HEK293 (cell line): ENCODE data around the gene PRSS48.

Experiments
- ATF2 ChIP-seq: fragments of 450-650 bp; formaldehyde crosslinking; IDR thresholded peaks from 2 replicates; pipeline ENCODE4 v1.5.1; 2016; ENCODE audit warnings: missing biosample characterization, missing genetic modification characterization, low read depth
- CTCF ChIP-seq: fragments of 450-650 bp; formaldehyde crosslinking; IDR thresholded peaks from 2 replicates; pipeline ENCODE4 v1.5.1; 2016; ENCODE audit warnings: missing biosample characterization, missing genetic modification characterization
- ELK4 ChIP-seq: IDR thresholded peaks from 2 replicates; pipeline ENCODE4 v1.6.1; 2011; ENCODE audit warnings: mild to moderate bottlenecking, low read depth, low read length, borderline replicate concordance
- IKZF3 ChIP-seq: fragments of 450-650 bp; IDR thresholded peaks from 2 replicates; pipeline ENCODE4 v1.5.0; 2018; ENCODE audit warnings: missing biosample characterization, mild to moderate bottlenecking, missing genetic modification characterization, moderate library complexity
- TCF7L2 ChIP-seq: IDR thresholded peaks from 2 replicates; pipeline ENCODE4 v1.6.1; 2011; ENCODE audit warnings: low read depth, mild to moderate bottlenecking, inconsistent platforms, low read length, moderate library complexity, borderline replicate concordance
- ZNF18 ChIP-seq: fragments of 450-650 bp; formaldehyde crosslinking; IDR thresholded peaks from 2 replicates; pipeline ENCODE4 v1.5.1; 2016; ENCODE audit warnings: missing biosample characterization, missing genetic modification characterization
- ZNF274 ChIP-seq, 2 experiments: fragments of 200-500 bp in 1 of 2; fragments of 450-650 bp in 1 of 2; sonication (Bioruptor generic) in 1 of 2; formaldehyde crosslinking in 1 of 2; IDR thresholded peaks; 2 replicates each; pipeline versions ENCODE4 v1.5.1 to v1.6.1; 2014 to 2016; ENCODE audit warnings: borderline replicate concordance in 1 of 2, inconsistent platforms in 1 of 2, low read length in 1 of 2, missing biosample characterization in 1 of 2, missing genetic modification characterization in 1 of 2
- ZNF513 ChIP-seq: fragments of 450-650 bp; IDR thresholded peaks from 2 replicates; pipeline ENCODE4 v1.5.1; 2018; ENCODE audit warnings: missing biosample characterization, missing genetic modification characterization
- ZNF776 ChIP-seq: fragments of 450-650 bp; formaldehyde crosslinking; IDR thresholded peaks from 2 replicates; pipeline ENCODE4 v1.5.0; 2017; ENCODE audit warnings: missing biosample characterization, missing genetic modification characterization, borderline replicate concordance
- ZSCAN30 ChIP-seq: fragments of 450-650 bp; IDR thresholded peaks from 2 replicates; pipeline ENCODE4 v1.5.1; 2018; ENCODE audit warnings: missing biosample characterization, mild to moderate bottlenecking, missing genetic modification characterization, moderate library complexity

- TF ChIP-seq ZNF18 (tag by site-specific recombination) (no peak), CTCF (tag by site-specific recombination) (no peak), ZNF513 (no peak), ATF2 (tag by site-specific recombination) (no peak), ZNF776 (tag by site-specific recombination) (no peak), TCF7L2 (no peak), ZSCAN30 (tag by site-specific recombination) (no peak), ZNF274 (IDR thresholded peaks at IDR 0.05; ENCODE audit: low read length) (no peak), ZNF274 (tag by site-specific recombination; IDR thresholded peaks at IDR 0.05; ENCODE audit: borderline replicate concordance) (no peak), IKZF3 (tag by site-specific recombination) (no peak), ELK4 (no peak)
These were observed 7.7 kb downstream of the PRSS48 start for GRCh38 chr4:151284534-151285245.
